Thyroid gland (tissue), 4 donors: Measurements from ENCODE around the gene KIAA1755.

ENCODE experiments used
- POLR2A ChIP-seq, 2 donors: fragments of 450-650 bp; IDR thresholded peaks; one replicate each; pipeline ENCODE4 v1.6.1; 2017; ENCODE audit warnings: antibody characterized with exemption in 2 of 2, mild to moderate bottlenecking in 2 of 2, moderate library complexity in 1 of 2
- TF ChIP-seq, protein P1 (sequence below), 6 experiments: fragments of 200-600 bp in 3 of 6; fragments of 450-650 bp in 3 of 6; sonication (generic) in 3 of 6; IDR thresholded peaks; one replicate each; pipeline ENCODE4 v1.5.1; 2016 to 2019; ENCODE audit warnings: antibody characterized with exemption in 6 of 6, mild to moderate bottlenecking in 2 of 6, inconsistent platforms in 1 of 6, moderate library complexity in 1 of 6

GRCh38 chr20:38267296-38267695 is 6.8 kb upstream of the KIAA1755 start:
- TF ChIP-seq, protein P1, sequence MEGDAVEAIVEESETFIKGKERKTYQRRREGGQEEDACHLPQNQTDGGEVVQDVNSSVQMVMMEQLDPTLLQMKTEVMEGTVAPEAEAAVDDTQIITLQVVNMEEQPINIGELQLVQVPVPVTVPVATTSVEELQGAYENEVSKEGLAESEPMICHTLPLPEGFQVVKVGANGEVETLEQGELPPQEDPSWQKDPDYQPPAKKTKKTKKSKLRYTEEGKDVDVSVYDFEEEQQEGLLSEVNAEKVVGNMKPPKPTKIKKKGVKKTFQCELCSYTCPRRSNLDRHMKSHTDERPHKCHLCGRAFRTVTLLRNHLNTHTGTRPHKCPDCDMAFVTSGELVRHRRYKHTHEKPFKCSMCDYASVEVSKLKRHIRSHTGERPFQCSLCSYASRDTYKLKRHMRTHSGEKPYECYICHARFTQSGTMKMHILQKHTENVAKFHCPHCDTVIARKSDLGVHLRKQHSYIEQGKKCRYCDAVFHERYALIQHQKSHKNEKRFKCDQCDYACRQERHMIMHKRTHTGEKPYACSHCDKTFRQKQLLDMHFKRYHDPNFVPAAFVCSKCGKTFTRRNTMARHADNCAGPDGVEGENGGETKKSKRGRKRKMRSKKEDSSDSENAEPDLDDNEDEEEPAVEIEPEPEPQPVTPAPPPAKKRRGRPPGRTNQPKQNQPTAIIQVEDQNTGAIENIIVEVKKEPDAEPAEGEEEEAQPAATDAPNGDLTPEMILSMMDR (IDR thresholded peaks at IDR 0.05), result no peak
- no peak for TF ChIP-seq POLR2A (IDR thresholded peaks at IDR 0.05)
